Measurements from ENCODE around the gene PGF.

Gene PGF

GRCh38 chr14:74921053-74921620 lies 34.3 kb downstream of the PGF start:
- DNase-seq (ENCODE audit: low read depth in 1 of 2, low spot score in 1 of 2) = no peak
- Histone ChIP-seq H3K27ac (replicated peaks) (no peak overlapping the region), H3K4me3 (replicated peaks; ENCODE audit: insufficient read depth, low read length) (no peak overlapping the region), H3K27me3 (ENCODE audit: insufficient read depth, poor library complexity, severe bottlenecking) (no peaks in the 10 kb centered on the region)
- TF ChIP-seq SPI1 (IDR thresholded peaks at IDR 0.05; ENCODE audit: borderline replicate concordance, low read depth) = no peak
- TF ChIP-seq POLR2AphosphoS5 (IDR thresholded peaks at IDR 0.05; ENCODE audit: low read depth) = no peak
- TF ChIP-seq GABPA (IDR thresholded peaks at IDR 0.05; ENCODE audit: low read depth) = no peak
- TF ChIP-seq REST (IDR thresholded peaks at IDR 0.05; ENCODE audit: insufficient replicate concordance, low read depth) = no peak
- no peak for TF ChIP-seq CTCF (IDR thresholded peaks at IDR 0.05; ENCODE audit: insufficient read depth, low read length)

GRCh38 chr14:74920281-74920680 lies 35.1 kb downstream of the PGF start:
- no peak for DNase-seq (ENCODE audit: low read depth in 1 of 2, low spot score in 1 of 2)
- Histone ChIP-seq H3K27ac (replicated peaks) (no peak overlapping the region), H3K4me3 (replicated peaks; ENCODE audit: insufficient read depth, low read length) (no peak overlapping the region), H3K27me3 (ENCODE audit: insufficient read depth, poor library complexity, severe bottlenecking) (no peaks in the 10 kb centered on the region)
- TF ChIP-seq POLR2AphosphoS5 (IDR thresholded peaks at IDR 0.05; ENCODE audit: low read depth) = no peak

GRCh38 chr14:74919421-74920165 lies 35.8 kb downstream of the PGF start:
- no peak overlapping the region for H3K4me3 ChIP-seq (replicated peaks; ENCODE audit: insufficient read depth, low read length)
- H3K27ac ChIP-seq (replicated peaks) = no peak overlapping the region
- no peak for DNase-seq (ENCODE audit: low read depth in 1 of 2, low spot score in 1 of 2)
- TF ChIP-seq GABPA (IDR thresholded peaks at IDR 0.05; ENCODE audit: low read depth) (no peak), SPI1 (IDR thresholded peaks at IDR 0.05; ENCODE audit: borderline replicate concordance, low read depth) (no peak), REST (IDR thresholded peaks at IDR 0.05; ENCODE audit: insufficient replicate concordance, low read depth) (no peak), CTCF (IDR thresholded peaks at IDR 0.05; ENCODE audit: insufficient read depth, low read length) (no peak), POLR2AphosphoS5 (IDR thresholded peaks at IDR 0.05; ENCODE audit: low read depth) (no peak)
- H3K27me3 ChIP-seq (ENCODE audit: insufficient read depth, poor library complexity, severe bottlenecking) = no peaks in the 10 kb centered on the region

- DNase-seq (ENCODE audit: low read depth in 1 of 2, low spot score in 1 of 2) = no peak
- no peak for TF ChIP-seq GABPA (IDR thresholded peaks at IDR 0.05; ENCODE audit: low read depth)
- no peak for TF ChIP-seq CTCF (IDR thresholded peaks at IDR 0.05; ENCODE audit: insufficient read depth, low read length)
- no peak for TF ChIP-seq REST (IDR thresholded peaks at IDR 0.05; ENCODE audit: insufficient replicate concordance, low read depth)
- no peak for TF ChIP-seq POLR2AphosphoS5 (IDR thresholded peaks at IDR 0.05; ENCODE audit: low read depth)
- TF ChIP-seq SPI1 (IDR thresholded peaks at IDR 0.05; ENCODE audit: borderline replicate concordance, low read depth) = no peak
- Histone ChIP-seq H3K27me3 (ENCODE audit: insufficient read depth, poor library complexity, severe bottlenecking) (no peaks in the 10 kb centered on the region), H3K27ac (replicated peaks) (no peak overlapping the region), H3K4me3 (replicated peaks; ENCODE audit: insufficient read depth, low read length) (no peak overlapping the region)
Observed at GRCh38 chr14:74918380-74918779, 37.0 kb downstream of the PGF start.

All from HL-60 (cell line).